ENCODE results near the gene NHP2.
"Not testable (repeated sequence)": the region's sequence is repeated elsewhere in the genome, so short reads cannot be mapped to it uniquely, and the experiment has no call there.

The NHP2 gene

DNA sequence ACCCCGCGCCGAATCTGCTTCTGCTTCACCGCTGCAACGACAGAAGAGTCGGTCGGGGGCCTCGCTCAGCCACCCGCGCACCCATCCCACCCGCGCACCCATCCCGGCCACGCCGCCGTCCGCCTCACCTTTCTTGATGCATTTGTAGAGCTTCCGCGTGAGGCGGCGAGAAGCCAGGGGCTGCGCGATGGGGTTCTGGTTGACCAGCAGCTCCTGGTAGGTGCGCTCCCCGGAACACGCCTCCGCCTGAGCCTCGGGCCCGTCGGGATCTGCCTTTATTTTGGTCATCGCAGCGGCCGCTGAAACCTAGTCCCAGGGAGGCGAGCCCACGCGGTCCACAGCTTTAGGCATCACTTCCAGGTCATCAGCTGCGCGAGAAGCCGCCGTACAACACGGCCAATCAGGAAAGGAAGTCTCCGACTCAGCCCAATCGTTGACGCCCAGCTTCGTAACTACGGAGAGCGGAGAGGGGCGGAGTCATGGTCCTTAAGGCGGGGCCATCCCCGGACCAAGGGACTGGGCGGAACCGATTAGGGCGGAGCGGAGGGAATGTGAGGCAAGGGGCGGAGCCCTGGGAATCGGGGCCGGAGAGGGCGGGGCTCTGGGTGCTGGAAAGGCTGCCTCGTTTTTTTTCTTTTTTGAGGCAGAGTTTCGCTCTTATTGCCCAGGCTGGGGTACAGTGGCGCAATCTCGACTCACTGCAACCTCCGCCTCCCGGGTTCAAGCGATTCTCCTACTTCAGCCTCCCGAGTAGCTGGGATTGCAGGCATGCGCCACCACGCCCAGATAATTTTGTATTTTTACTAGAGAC is at the start of gene NHP2:
Gene NHP2 (minus strand): TSS at position 356 of the 811 bp plus-strand sequence. CDS start 68 bp downstream, at position 288.
- peak; percentile 99 for DNase-seq

DNA sequence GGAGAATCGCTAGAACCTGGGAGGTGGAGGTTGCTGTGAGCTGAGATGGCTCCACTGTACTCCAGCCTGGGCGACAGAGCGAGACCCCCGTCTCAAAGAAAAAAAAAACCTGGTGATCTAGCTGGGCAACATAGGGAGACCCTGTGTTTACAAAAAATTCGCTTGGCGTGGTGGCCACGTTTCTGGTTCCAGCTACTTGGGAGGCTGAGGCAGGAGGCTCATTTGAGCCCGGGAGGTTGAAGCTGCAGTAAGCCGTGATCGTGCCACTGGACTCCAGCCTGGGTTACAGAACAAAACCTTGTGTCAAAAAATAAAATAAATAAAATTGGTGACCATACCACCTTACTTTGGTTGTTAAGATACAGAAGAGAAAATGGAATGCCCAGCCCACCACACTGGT is 48.9 kb upstream of the NHP2 start:
- peak; percentile 25 for DNase-seq

DNA sequence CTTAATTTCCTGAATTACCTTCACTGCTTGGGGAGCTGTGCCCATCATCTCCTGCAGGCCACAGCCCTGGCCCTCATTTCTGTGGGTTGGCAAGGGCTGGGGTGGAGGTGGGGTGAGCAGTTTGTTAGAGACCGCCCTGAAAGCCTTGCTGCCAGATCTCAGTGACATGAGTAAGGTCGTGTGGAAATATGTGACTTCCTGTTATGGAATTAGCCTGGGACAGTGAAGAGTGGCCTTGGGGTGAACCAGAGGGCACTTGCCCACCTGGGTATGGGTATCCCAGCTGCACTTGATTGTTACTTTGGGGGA is 48.2 kb upstream of the NHP2 start:
- peak; percentile 43 for DNase-seq

DNA sequence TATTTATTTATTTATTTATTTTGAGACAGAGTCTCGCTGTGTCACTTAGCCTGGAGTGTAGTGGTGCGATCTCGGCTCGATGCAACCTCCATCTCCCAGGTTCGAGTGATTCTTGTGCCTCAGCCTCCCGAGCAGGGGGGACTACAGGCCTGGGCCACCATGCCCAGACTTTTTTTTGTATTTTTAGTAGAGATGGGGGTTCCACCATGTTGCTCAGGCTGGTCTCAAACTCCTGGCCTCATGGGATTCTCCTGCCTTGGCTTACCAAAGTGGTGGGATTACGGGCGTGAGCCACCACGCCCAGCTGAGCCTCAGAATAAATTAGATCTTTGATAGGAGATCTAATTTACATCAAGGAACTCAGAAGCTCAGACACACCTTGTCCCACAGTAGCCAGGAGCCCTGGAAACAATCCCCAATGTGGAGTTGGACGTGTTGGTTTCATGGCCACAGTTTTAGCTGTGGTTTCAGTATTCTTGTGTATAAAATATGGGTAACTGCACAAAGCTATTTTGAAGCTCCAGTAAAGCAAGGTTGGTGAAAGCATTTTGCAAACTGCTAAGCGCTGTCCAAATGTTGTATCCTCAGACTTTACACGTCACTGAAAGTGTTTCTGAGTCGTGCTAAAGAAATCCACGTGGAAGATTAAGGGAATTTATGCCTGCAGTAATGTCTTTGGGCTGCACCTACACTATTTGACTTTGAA is 47.7 kb upstream of the NHP2 start:
- DNase-seq = peak; percentile 36

DNA sequence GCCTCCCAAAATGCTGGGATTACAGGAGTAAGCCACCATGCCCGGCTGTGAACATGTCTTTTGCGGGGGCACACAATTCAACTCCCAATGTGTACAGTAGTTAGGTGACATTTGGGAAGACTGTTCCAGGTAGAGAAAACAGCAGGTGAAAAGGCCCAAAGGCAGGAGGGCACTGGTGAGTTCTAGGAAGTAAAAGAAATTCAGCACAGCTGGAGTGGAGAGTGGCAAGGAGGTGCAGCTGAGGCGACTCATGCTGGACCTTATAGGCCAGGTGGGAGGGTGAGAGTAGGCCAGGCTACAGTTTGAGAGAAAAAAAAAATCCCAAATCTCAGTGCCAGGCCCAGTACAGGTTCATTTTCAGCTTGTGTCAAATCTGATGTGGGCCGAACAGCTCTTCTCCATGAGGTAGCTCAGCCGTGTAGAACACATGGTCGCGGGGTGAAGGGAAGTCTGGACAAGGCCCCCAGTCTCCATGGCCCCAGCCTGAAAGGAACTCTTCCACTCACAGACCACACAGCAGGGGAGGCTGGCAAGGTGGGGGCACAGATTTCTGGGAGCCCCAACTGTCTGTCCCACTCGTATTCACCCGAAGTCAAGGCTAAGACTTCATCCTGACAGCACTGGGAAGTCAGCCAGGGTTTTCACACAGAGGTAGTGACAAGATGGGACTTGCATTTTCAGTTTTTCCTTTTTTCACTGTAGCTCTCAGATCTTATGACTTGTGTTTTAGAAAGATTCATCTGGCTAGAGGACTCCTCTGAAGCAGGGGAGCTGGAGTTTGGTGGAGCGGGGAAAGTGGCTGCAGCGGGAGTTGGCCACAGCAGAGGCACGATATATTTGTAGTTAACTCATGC is 46.1 kb upstream of the NHP2 start:
- DNase-seq = peak; percentile 40

DNA sequence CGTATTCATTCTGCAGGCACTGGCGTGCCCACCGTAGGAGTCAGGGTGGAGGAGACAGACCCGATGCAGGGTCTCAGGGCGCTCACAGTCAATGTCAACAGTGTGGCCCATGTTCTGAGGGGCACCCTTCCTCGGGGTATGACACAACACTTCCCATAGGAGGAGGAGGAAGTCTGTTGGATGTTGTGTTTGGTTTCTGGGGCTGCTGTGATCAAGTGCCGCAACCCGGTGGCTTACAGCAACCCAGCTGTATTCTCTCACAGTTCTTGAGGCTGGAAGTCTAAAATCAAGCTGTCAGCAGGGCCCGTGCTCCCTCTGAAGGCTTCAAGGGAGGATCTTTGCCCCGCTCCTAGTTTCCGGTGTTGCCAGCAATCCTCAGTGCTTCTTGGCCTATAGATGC is 45.0 kb upstream of the NHP2 start:
- no peak for DNase-seq

DNA sequence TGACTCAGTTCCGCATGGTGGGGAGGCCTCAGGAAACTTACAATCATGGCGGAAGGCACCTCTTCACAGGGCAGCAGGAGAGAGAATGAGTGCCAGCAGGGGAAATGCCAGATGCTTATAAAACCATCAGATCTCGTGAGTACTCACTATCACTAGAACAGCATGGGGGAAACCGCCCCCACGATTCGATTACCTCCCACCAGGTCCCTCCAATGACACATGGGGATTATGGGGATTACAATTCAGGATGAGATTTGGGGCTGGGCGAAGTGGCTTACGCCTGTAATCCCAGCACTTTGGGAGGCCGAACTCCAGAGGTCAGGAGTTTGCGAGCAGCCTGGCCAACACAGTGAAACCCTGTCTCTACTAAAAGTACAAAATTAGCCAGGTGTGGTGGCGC is 44.5 kb upstream of the NHP2 start:
- DNase-seq = not testable (repeated sequence)

DNA sequence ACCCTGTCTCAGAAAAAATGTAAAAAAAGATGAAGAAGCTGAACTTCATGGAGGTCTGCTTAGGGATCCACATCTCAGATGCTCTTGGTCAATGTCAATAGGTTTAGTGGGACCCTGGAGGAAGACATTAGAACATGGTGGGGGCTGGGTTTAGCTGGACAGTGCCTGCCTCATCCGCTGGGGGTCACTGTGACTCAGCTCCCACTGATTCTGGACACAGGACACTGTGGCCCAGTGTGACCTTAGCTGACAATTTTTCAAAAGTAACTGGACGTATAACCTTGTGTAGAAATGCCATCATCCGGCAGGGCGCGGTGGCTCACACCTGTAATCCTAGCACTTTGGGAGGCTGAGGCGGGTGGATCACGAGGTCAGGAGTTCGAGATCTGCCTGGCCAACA is 43.3 kb upstream of the NHP2 start:
- peak; percentile 59 for DNase-seq

DNA sequence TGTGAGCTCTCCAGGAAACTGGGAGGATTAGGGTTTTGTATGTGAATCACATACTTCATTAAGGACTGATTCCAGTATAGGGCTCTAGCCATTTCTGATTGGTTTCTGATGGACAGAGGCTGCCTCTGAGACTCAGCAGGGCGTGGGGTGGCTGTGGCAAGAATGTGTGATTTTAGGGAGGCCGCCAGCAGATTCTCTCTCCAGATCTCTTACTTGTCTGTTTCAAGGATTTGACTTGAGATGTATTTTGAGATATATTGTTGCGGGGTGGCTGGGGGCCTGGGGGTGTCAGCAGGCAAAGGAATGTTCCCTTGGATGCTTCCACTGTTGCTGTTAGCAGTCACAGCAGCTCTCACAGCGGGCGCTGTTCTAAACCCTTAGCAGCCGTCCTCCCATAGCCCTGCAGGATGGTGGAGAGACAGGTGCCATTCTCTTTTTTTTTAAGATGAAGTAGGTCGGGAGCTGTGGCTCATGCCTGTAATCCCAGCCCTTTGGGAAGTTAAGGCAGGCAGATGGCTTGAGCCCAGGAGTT is 42.7 kb upstream of the NHP2 start:
- no peak for DNase-seq

DNA sequence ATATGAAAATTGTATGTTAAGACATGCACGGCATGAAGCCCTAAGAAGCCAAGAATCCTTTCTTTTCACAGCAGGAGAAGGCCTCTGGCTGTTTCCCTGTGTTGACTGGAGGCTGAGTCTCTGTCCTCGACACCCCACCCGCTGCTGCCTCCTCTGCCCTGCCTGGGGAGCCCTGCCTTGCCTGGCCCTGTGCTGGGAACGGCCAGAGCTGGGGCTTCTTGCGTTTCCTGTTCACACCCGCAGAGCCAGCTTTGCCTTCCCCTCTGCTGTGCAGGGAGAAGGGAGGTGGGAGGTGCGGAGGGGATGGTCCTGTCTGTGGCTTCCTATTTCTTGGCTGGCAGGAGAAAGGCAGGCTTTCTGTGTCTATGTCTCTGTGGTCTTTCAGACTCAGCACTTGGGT is 40.3 kb upstream of the NHP2 start:
- no peak for DNase-seq

DNA sequence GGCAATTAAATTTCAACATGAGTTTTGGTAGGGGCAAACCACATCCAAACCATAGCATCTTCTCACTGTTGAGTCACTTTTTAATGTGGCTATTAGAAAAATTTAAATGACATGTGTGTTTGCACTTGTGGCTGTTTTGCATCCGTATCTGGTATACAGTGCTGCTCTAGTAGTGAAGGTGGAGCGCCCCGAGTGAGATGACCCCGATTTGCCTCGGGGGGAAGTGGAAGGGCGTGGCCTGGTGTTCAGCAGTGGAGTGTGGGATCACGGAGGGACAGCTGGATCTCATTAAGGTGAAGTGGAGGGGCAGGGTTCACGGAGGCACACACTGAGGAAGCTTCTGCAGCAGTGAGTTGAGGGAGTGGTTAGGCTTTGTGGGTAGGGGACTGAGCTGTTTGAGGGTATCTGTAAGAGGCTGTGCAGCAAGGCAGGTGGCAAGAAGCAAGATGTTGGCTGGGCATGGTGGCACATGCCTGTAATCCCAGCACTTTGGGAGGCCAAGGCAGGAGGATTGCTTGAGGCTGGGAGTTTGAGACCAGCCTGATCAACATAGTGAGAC is 39.6 kb upstream of the NHP2 start:
- no peak for DNase-seq

DNA sequence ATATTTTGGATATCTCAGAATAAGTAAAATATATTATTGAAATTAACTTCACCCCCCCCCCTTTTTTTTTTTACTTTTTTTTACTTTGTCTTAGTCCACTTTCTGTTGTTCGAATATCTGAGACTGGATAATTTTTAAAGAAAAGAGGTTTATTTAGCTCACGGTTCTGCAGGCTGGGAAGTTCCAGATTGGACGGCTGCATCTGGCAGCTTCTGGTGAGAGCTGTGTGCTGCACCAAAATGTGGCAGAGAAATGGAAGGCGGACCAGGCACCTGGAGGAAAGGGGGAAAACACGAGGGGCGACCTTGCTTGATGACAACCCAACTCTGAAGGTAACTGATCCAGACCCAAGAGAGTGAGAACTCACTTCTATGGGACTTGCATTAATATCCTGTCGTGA is 39.1 kb upstream of the NHP2 start:
- DNase-seq = no peak

DNA sequence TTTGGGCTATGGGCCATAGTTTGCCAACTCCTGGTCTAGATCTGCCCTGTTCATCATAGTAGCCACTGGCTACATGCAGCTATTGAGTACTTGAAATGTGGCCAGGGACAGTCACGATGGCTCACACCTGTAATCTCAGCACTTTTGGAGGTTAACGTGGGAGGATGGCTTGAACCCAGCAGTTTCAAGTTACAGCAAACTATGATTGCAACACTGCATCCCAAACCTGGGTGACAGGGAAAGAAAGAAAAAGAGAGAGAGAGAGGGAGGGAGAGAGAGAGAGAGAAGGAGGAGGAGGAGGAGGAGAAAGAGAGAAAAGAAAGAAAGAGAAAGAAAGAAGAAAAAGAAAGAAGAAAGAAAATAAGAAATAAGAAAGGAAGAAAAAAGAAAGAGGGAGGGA is 38.6 kb upstream of the NHP2 start:
- no peak for DNase-seq

DNA sequence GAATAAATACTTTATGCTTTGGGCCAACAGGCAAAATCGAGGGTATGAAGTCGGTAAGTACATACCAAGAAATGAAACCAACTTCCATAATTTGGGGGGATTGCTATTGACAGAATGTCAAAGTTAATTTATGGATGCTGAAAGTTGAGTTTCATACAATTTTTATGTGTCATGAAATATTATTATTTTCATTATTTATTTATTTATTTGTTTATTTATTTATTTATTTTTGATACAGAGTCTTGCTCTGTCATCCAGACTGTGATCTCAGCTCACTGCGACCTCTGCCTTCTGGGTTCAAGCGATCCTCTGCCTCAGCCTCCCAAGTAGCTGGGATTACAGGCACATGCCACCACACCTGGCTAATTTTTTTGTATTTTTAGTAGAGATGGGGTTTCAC is 38.0 kb upstream of the NHP2 start:
- no peak for DNase-seq

DNA sequence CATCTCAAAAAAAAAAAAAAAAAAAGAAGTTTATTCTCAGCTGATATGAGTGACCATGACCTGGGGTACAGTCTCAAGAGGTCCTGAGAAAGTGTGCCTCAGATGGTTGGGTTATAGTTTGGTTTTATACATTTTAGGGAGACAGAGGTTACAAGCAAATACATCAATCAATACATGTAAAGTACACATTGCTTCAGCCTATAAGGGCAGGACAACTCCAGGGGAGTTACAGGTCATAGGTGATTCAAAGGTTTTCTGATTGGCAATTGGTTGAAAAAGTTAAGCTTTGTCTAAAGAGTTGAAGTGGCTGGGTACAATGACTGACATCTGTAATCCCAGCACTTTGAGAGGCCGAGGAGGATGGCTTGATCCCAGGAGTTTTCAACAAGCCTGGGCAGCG is 35.7 kb upstream of the NHP2 start:
- no peak for DNase-seq

DNA sequence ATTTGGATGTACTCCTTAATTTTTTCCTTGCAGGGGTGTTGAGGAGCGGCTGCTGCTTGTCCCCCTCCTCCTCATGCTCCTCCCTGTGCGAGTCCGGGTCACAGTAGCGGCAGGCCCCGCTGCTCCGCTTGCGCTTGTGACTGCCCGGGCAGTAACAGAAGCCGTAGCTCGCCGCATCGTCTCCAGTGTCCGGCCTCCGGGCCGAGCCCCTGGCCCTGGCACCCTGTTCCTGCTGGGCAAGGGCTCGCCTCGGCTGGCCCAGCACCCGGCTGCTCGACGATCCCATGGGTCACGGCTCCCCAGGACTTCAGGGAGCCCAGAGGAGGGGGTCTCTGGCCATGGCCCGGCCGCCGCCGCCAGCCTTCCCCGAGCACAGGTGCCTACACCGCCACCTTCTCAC is 33.3 kb upstream of the NHP2 start, which contains the start of gene GMCL2:
Gene GMCL2 (minus strand): TSS at position 358 of the 400 bp plus-strand sequence. CDS start 72 bp downstream, at position 286.
- no peak for DNase-seq

DNA sequence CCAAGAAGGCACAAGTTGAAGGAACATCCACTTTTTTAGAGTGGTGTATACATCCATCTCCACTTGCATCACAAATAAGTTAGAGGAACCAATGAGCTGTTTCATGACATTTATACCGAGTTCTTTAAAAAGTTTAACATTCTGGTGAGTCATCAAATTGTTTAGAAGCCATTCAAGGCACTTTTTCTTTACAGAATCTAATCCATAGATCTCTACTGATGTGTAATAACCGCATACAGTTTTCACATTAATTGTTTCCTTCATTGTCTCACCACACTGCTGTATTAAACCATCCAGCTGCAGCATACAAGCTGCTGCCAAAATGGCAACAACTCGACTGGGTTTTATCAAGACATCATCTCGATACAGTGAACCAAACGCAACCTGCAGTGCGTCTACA is 32.7 kb upstream of the NHP2 start:
- DNase-seq = no peak

DNA sequence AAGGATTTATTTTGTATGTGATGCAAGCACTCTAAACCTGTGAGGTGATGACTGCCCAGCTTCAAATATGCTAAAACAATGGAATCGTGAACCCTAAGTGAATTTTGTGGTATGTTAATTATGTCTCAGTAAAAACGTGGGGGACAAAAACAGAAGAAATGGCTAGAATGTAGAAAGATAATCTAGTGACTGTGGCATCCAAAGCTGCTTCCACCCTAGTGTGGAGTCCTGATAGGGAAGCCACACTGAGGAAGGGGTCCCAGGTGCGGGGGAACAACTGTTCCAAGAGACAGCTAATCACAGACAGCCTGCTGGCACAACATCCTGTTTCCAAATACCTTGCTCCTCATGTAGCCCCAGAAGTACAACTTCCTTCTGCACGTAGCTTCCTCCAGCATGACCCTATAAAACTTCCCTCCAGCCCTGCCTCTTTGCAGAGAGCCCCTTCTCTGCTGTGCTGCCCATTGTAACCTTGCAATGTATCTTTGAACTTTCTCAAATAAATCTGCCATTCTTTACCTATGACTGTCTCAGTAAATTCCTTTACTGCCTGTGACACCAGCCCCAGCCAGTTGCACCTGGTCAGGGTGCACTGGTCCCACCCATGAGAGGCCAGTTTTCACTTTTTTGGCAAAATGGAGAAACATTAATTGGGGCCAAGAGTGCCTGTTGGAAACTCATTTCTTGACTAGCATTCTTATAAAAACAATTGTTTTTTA is 28.6 kb upstream of the NHP2 start:
- no peak for DNase-seq

DNA sequence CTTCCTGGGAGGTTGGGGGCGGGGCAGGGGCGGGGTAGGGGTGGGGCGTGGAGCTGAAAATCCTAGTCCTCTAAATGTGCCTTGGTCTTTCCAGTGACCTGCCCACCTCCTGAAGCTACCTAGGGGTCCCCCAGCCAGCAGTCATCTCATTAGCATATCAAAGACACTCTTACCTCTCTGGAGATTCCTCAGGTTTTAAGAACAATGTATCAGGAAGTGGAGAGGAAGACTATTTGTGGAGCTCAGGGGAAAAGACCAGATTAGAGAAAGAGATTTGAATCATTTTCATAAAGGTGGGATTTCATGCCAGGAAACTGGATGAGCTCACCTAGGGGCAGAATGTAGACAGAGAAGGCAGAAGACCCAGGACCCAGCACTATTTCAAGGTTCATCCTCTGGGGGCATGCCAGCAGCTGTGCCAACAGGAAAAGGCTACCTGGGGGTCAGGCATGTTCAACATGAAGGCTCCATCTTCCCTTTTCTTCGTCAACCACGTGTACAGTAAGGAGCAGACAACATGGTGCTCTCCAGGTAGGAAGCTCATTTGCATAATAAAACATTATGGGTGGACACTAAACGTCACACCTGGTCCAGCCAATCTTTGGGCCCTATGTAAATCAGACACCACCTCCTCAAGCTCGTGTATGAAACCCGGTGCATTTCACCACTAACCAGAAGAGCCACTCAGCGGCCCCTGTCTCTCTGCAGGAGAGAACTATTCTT is 26.6 kb upstream of the NHP2 start:
- no peak for DNase-seq

DNA sequence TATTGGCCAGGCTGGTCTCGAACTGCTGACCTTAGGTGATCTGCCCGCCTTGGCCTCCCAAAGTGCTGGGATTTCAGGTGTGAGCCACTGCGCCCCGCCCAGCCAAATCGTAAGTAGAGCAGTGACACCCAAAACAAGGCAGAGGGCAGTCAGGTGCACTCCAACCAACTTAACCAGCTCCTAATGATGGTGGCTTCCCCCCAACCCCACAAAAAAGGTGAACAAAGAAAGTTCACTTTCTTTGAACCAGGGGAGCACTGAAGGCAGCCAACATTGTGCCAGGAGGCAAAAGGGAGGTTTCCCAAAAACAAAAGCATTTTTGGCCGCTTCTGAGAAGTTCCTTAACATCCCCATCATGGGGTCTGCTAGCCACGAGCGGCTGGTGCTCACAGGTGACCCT is 23.9 kb upstream of the NHP2 start:
- no peak for DNase-seq

DNA sequence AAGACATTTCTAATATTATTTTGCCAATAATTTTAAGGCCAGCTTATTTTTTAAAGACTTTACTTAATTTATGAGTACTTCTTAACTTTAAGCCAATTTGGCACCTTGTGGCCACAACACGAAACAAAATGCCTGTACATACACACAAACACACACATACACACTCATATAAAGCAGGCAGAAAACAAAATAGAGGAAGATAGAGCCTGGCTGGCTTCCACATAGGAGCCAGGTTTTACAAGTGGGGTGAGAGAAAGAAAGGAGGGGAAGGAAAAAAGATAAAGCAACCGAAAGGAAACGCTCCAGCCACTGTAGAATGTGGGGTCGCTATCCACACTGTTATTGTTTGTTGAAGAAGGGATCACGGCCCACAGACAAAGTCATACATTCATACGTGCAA is 23.1 kb upstream of the NHP2 start:
- no peak for DNase-seq

DNA sequence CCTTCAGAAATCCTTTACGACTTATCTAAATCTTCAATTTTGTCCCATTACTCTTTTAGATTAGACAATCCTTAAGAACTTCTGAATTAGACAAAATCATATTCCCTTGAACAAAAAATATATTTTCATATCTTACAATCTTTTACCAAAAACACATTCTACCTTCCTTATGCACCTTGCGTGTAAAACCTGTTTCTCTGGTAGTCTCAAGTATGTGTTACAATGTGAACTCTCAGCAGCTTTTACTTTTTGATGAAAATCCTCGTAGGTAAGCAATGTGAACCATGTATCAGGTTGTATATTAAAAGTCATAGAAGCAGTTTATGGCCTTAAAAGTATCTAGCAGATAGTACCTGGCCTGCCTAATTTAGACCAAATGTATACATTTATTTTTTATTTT is 20.8 kb upstream of the NHP2 start:
- no peak for DNase-seq

Measured in islet precursor cell (in vitro differentiated cells).